ENCODE measurements around the gene SLC25A33. TPM values are rescaled to one million over a fixed set of nuclear protein-coding genes. Genes with fewer than 3 reads are reported as not detected.
"Not testable (repeated sequence)": the region's sequence is repeated elsewhere in the genome, so short reads cannot be mapped to it uniquely, and the experiment has no call there.

SLC25A33 gene
- total RNA-seq, 2 experiments from 2014 or later, result 2.6 to 3.0 TPM

DNA sequence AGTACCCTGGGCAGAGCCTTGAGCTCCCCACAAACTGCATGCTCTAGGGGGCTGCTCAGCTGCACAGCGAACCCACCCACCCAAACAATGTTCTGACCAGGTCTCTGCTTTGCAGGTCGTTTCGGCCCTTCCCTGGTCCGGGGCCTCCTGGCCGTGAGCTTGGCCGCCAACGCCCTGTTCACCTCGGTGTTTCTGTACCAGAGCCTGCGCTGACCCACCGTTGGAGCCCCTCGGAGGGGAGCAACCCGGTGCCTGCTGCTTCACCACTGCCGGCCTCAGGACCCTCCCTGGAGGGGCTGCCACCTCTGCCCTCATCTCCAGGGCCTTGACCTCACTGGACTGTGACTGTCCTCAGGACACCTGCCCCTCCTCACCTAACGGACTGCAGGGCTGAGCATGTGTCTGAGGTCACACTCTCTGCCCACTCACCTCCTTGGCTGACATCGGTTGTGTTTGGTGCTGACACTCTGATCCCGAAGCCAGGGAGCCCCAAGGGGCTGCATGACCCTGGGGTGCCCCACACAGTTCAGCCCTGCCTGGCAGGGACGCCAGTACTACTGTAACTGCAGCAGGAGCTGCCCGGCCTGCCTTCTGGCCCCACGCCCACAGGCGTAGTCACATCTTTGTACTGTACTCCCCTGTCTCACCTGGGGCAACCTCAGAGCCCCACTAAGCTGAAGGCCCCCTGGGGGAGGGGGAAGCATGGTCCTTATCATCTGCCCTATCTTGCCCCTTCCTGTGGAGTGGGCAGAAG is 73.8 kb downstream of the SLC25A33 start:
- Mint-ChIP-seq H3K9me3 (no peaks in the 10 kb centered on the region), H3K27ac (no peak overlapping the region), H3K27me3 (no peaks in the 10 kb centered on the region), H3K4me3 (no peak overlapping the region), H3K4me1 (no peaks in the 10 kb centered on the region), H3K36me3 (ENCODE audit: low read depth) (peaks cover 2% of the 10 kb centered on the region)
- no peak for DNase-seq
- CTCF ChIA-PET, result interaction anchor here (0.9 to 1.0 kb wide), 2 partner anchors 23 to 171 kb away, joined by 3 read pairs; no protein-coding TSS in a partner anchor
- POLR2A ChIA-PET, result no interaction called here

GRCh38 chr1:9613625-9614299 is 74.5 kb downstream of the SLC25A33 start:
- Mint-ChIP-seq H3K9me3 (no peaks in the 10 kb centered on the region), H3K4me1 (no peaks in the 10 kb centered on the region), H3K27me3 (peaks cover under 1% of the 10 kb centered on the region), H3K4me3 (no peak overlapping the region), H3K27ac (no peak overlapping the region), H3K36me3 (ENCODE audit: low read depth) (peaks cover 2% of the 10 kb centered on the region)
- no peak for DNase-seq
- ChIA-PET POLR2A (interaction anchor here (1.2 kb wide), 1 partner anchor 21 kb away, joined by 5 read pairs; no protein-coding TSS in a partner anchor), CTCF (interaction anchor here (1.0 kb wide), 1 partner anchor 13 kb away, joined by 3 read pairs; no protein-coding TSS in a partner anchor)

- Mint-ChIP-seq H3K27me3 (peaks cover 5% of the 10 kb centered on the region), H3K9me3 (no peaks in the 10 kb centered on the region), H3K4me1 (no peaks in the 10 kb centered on the region), H3K27ac (no peak overlapping the region), H3K4me3 (no peak overlapping the region), H3K36me3 (ENCODE audit: low read depth) (peaks cover 2% of the 10 kb centered on the region)
- ChIA-PET CTCF (interaction anchor here (0.5 to 2.3 kb wide), 28 partner anchors 9 to 688 kb away, joined by 3 to 11 read pairs (median 4); partner anchors contain the start of genes PIK3CD and TMEM201), POLR2A (interaction anchor here (1.3 to 1.8 kb wide), 2 partner anchors 26 to 36 kb away, joined by 3 to 6 read pairs; partner anchors contain the start of gene PIK3CD)
- peak; percentile 65 for DNase-seq
Observed at GRCh38 chr1:9615316-9616063, 76.2 kb downstream of the SLC25A33 start.

- H3K4me3 Mint-ChIP-seq, result no peak overlapping the region
- ChIA-PET CTCF (no interaction called here), POLR2A (no interaction called here)
- H3K36me3 Mint-ChIP-seq (ENCODE audit: low read depth), result no peaks in the 10 kb centered on the region
- no peak for DNase-seq
- peaks cover 13% of the 10 kb centered on the region for H3K27me3 Mint-ChIP-seq
- H3K27ac Mint-ChIP-seq, result no peak overlapping the region
- H3K4me1 Mint-ChIP-seq, result peaks cover 2% of the 10 kb centered on the region
- H3K9me3 Mint-ChIP-seq, result no peaks in the 10 kb centered on the region
Observed at GRCh38 chr1:9618909-9619679, 79.8 kb downstream of the SLC25A33 start.

DNA sequence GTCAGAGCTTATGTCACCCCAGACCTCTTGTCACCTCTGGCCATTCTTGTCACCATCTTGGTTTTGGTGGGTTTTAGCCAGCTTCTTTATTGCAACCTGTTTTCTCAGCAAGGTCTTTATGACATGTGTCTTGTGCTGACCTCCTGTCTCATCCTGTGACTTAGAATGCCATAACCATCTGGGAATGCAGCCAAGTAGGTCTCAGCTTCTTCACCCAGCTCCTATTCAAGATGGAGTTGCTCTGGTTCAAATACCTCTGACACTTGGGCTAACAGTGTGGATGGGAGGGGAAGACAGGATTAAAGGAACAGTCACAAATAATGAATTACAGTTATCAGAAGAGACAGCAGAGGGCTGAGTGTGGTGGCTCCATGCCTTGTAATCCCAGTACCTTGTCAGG is 81.8 kb downstream of the SLC25A33 start:
- peaks cover 10% of the 10 kb centered on the region for H3K4me1 Mint-ChIP-seq
- CTCF ChIA-PET, result no interaction called here
- H3K27me3 Mint-ChIP-seq, result peaks cover 17% of the 10 kb centered on the region
- H3K36me3 Mint-ChIP-seq (ENCODE audit: low read depth), result no peaks in the 10 kb centered on the region
- POLR2A ChIA-PET, result no interaction called here
- no peak overlapping the region for H3K27ac Mint-ChIP-seq
- H3K9me3 Mint-ChIP-seq, result no peaks in the 10 kb centered on the region
- no peak overlapping the region for H3K4me3 Mint-ChIP-seq
- DNase-seq, result no peak

- Mint-ChIP-seq H3K4me3 (no peak overlapping the region), H3K27ac (no peak overlapping the region), H3K4me1 (peaks cover 34% of the 10 kb centered on the region), H3K9me3 (no peaks in the 10 kb centered on the region), H3K27me3 (peaks cover 14% of the 10 kb centered on the region), H3K36me3 (ENCODE audit: low read depth) (no peaks in the 10 kb centered on the region)
- no peak for DNase-seq
- ChIA-PET POLR2A (no interaction called here), CTCF (interaction anchor here (0.6 kb wide), 1 partner anchor 96 kb away, joined by 3 read pairs; no protein-coding TSS in a partner anchor)
Observed at GRCh38 chr1:9624081-9624480, 84.8 kb downstream of the SLC25A33 start.

DNA sequence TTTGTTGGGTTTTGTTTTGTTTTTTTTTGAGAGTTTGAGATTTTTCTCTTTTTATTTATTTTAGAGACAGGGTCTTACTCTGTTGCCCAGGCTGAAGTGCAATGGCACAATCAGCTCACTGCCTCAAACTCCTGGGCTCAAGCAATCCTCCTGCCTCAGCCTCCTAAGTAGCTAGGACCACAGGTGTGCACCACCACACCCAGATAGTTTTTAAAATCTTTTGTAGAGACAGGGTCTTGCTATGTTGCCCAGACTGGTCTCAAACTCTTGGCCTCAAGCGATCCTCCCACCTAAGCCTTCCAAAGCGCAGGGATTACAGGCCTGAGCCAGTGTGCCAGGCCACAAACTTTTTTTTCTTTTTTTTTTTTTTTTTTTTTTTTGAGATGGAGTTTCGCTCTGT is 85.8 kb downstream of the SLC25A33 start:
- DNase-seq; H3K27ac Mint-ChIP-seq; H3K36me3 Mint-ChIP-seq (ENCODE audit: low read depth); CTCF ChIA-PET; H3K9me3 Mint-ChIP-seq; POLR2A ChIA-PET; H3K4me3 Mint-ChIP-seq: not testable (repeated sequence)
- Mint-ChIP-seq H3K4me1 (peaks cover 39% of the 10 kb centered on the region), H3K27me3 (peaks cover 13% of the 10 kb centered on the region)

DNA sequence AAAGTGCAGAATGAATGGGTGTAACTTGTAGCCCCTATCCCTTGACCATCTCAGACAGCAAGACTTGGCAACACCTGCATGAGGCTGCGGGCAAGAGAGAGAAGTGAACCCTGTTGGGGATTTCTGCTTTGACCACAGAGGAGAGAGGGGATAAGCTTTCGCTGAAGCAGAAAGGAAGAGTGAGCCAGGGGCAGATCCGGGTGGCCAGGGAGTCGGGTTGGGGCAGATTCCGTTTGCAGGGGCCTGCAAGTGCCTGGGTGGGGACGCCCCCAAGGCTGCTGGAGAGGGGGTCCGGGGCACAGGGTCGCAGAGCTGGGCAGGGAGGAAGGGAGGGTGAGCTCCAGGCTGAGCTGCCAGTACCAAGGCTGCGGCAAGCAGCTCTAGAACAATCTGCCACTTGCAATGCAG is 86.9 kb downstream of the SLC25A33 start:
- CTCF ChIA-PET, result interaction anchor here (0.7 to 7.2 kb wide), 27 partner anchors 8 to 791 kb away, joined by 3 to 144 read pairs (median 5); partner anchors contain the start of gene PIK3CD
- no peaks in the 10 kb centered on the region for H3K9me3 Mint-ChIP-seq
- H3K4me3 Mint-ChIP-seq, result peak overlapping the region; percentile 66
- H3K36me3 Mint-ChIP-seq (ENCODE audit: low read depth), result peaks cover 13% of the 10 kb centered on the region
- H3K4me1 Mint-ChIP-seq, result peaks cover 48% of the 10 kb centered on the region
- peak; percentile 35 for DNase-seq
- H3K27ac Mint-ChIP-seq, result peak overlapping the region; percentile 7
- H3K27me3 Mint-ChIP-seq, result peaks cover 13% of the 10 kb centered on the region
- POLR2A ChIA-PET, result interaction anchor here (1.2 to 7.2 kb wide), 8 partner anchors 26 to 102 kb away, joined by 3 to 422 read pairs (median 14); partner anchors contain the start of gene PIK3CD

DNA sequence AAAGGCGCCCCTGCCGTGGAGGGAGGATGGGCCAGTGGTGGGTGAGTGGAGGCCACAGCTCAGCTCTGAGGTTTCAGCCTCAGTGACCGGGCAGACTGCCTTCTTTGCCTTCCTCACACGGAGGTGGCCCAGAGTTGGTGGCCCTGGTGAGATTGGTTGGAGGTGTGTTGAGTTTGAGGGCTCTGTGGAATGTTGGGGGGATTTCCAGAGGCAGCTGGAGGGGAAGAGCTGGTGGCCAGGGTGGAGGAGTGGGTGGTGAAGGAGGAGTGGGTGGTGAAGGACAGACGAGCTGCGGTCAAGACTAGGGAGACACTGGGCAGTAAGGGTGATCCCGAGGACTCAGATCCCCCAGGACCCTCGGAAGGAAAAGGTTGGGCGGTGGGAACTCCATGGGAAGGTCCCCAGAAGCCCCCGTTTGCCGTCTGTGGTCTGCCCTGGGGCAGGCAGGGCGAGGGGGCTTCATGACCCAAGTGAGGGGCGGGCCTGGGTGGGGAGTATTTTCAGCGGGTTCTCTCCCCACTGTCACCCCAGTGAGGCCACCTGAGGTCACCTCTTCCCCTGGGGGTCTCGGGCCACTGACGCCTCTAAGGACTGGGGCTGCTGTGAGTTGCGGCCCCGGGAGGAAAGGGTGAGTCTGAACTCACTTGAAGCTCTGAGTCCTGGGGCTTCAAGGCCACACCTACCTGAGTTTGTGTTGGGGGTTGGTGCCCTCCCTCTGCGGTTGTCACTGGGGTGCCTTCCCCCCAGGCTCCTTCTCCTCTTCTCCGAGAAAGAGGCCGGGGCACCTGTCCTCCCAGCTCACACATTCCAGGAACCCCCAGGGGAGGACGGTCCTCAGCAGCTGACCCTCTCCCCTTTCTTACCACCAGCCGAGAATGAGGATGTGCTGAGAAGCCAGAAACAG is 89.5 kb downstream of the SLC25A33 start:
- Mint-ChIP-seq H3K36me3 (ENCODE audit: low read depth) (peaks cover 36% of the 10 kb centered on the region), H3K27ac (peak overlapping the region; percentile 97), H3K4me3 (peak overlapping the region; percentile 87), H3K4me1 (peaks cover 68% of the 10 kb centered on the region), H3K27me3 (peaks cover 7% of the 10 kb centered on the region), H3K9me3 (no peaks in the 10 kb centered on the region)
- ChIA-PET POLR2A (interaction anchor here (0.6 to 7.2 kb wide), 24 partner anchors 10 to 749 kb away, joined by 3 to 422 read pairs (median 4); partner anchors contain the start of genes LZIC, NMNAT1 and PIK3CD), CTCF (interaction anchor here (0.7 to 7.2 kb wide), 13 partner anchors 12 to 315 kb away, joined by 3 to 144 read pairs (median 5); partner anchors contain the start of genes LZIC, NMNAT1 and PIK3CD)
- peak; percentile 79 for DNase-seq

- no peaks in the 10 kb centered on the region for H3K9me3 Mint-ChIP-seq
- peak; percentile 84 for DNase-seq
- H3K4me3 Mint-ChIP-seq, result peak overlapping the region; percentile 87
- peaks cover 67% of the 10 kb centered on the region for H3K4me1 Mint-ChIP-seq
- H3K36me3 Mint-ChIP-seq (ENCODE audit: low read depth), result peaks cover 45% of the 10 kb centered on the region
- peaks cover 2% of the 10 kb centered on the region for H3K27me3 Mint-ChIP-seq
- ChIA-PET CTCF (interaction anchor here (0.7 to 7.2 kb wide), 9 partner anchors 15 to 314 kb away, joined by 3 to 144 read pairs (median 11); partner anchors contain the start of genes LZIC, NMNAT1 and PIK3CD), POLR2A (interaction anchor here (0.6 to 7.2 kb wide), 25 partner anchors 9 to 750 kb away, joined by 3 to 422 read pairs (median 5); partner anchors contain the start of genes LZIC, NMNAT1 and PIK3CD)
- peak overlapping the region; percentile 97 for H3K27ac Mint-ChIP-seq
Observed at GRCh38 chr1:9629445-9630201, 90.4 kb downstream of the SLC25A33 start.

Measured in activated CD4-positive, alpha-beta memory T cell treated with anti-CD3 and anti-CD28 coated beads, Interleukin-2, amount 10 ng/mL, durations not matched to agents 7 days and 5 days (primary cell).